ENCODE measurements around the gene SP2. TPM values are rescaled to one million over a fixed set of nuclear protein-coding genes. Genes with fewer than 3 reads are reported as not detected.
A peak's percentile ranks its signal among the peaks of the same experiment; 100 is the strongest.

The SP2 gene
- total and polyA plus RNA-seq, 2 of the 13 experiments (the other 11 are each of a cell fraction or from before 2014, with no cell fraction given) = 1.4 to 4.8 TPM

GRCh38 chr17:47970725-47971499 lies 74.9 kb downstream of the SP2 start, which contains the start of gene CDK5RAP3 (continued):
- 0 out of 2 replicates have a peak, but pooled peaks have one; percentile 36 for TF ChIP-seq NFE2 (CRISPR knock-in tag; IDR thresholded peaks at IDR 0.05)
- TF ChIP-seq ZNF143 (CRISPR knock-in tag; IDR thresholded peaks at IDR 0.05) = peak; percentile 29; the same call in 1 of the 2 replicates
- TF ChIP-seq ZNF563 (CRISPR knock-in tag; IDR thresholded peaks at IDR 0.05) = peak; percentile 98
- TF ChIP-seq NKX3-1 (CRISPR knock-in tag; IDR thresholded peaks at IDR 0.05) = no peak; the same call in 1 of the 2 replicates
- TF ChIP-seq PPARG (CRISPR knock-in tag; conservative IDR thresholded peaks at IDR 0.05) = 0 out of 2 replicates have a peak, but pooled peaks have one; percentile 31
- TF ChIP-seq IKZF4 (CRISPR knock-in tag; IDR thresholded peaks at IDR 0.05; ENCODE audit: borderline replicate concordance, low read depth, not compliant biosample characterization) = peak; percentile 97
- no peak for TF ChIP-seq MED8 (CRISPR knock-in tag; IDR thresholded peaks at IDR 0.05; ENCODE audit: insufficient replicate concordance)
- TF ChIP-seq ETV5 (CRISPR knock-in tag; IDR thresholded peaks at IDR 0.05; ENCODE audit: borderline replicate concordance) = peak; percentile 47
- TF ChIP-seq, protein P1, sequence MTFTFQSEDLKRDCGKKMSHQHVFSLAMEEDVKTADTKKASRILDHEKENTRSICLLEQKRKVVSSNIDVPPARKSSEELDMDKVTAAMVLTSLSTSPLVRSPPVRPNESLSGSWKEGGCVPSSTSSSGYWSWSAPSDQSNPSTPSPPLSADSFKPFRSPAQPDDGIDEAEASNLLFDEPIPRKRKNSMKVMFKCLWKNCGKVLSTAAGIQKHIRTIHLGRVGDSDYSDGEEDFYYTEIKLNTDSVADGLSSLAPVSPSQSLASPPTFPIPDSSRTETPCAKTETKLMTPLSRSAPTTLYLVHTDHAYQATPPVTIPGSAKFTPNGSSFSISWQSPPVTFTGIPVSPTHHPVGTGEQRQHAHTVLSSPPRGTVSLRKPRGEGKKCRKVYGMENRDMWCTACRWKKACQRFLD (CRISPR knock-in tag; IDR thresholded peaks at IDR 0.05; ENCODE audit: borderline replicate concordance) = peak; percentile 95; the same call in 1 of the 2 replicates
- TF ChIP-seq ZNF616 (CRISPR knock-in tag; IDR thresholded peaks at IDR 0.05; ENCODE audit: low read depth) = peak; percentile 92
- peak; percentile 29; the same call in 1 of the 2 replicates for TF ChIP-seq TFAP4 (IDR thresholded peaks at IDR 0.05; ENCODE audit: borderline replicate concordance, low read depth)
- TF ChIP-seq ZNF644 (CRISPR knock-in tag; IDR thresholded peaks at IDR 0.05; ENCODE audit: low read depth) = peak; percentile 48; the same call in 1 of the 2 replicates
- peak; percentile 92 to 95 for TF ChIP-seq POLR2A (IDR thresholded peaks at IDR 0.05; ENCODE audit: insufficient read depth in 1 of 2, low read depth in 2 of 2, low read length in 2 of 2)
- TF ChIP-seq, protein P2, sequence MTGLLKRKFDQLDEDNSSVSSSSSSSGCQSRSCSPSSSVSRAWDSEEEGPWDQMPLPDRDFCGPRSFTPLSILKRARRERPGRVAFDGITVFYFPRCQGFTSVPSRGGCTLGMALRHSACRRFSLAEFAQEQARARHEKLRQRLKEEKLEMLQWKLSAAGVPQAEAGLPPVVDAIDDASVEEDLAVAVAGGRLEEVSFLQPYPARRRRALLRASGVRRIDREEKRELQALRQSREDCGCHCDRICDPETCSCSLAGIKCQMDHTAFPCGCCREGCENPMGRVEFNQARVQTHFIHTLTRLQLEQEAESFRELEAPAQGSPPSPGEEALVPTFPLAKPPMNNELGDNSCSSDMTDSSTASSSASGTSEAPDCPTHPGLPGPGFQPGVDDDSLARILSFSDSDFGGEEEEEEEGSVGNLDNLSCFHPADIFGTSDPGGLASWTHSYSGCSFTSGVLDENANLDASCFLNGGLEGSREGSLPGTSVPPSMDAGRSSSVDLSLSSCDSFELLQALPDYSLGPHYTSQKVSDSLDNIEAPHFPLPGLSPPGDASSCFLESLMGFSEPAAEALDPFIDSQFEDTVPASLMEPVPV (CRISPR knock-in tag; IDR thresholded peaks at IDR 0.05) = peak; percentile 98
- peak; percentile 66; the same call in 1 of the 2 replicates for TF ChIP-seq NR2C2 (CRISPR knock-in tag; IDR thresholded peaks at IDR 0.05; ENCODE audit: borderline replicate concordance)
- peak; percentile 92 for TF ChIP-seq ZNF333 (CRISPR knock-in tag; IDR thresholded peaks at IDR 0.05; ENCODE audit: borderline replicate concordance)
- TF ChIP-seq SETDB1 (CRISPR knock-in tag; IDR thresholded peaks at IDR 0.05; ENCODE audit: borderline replicate concordance) = no peak
- 0 out of 2 replicates have a peak, but pooled peaks have one; percentile 83 for TF ChIP-seq ZNF317 (CRISPR knock-in tag; IDR thresholded peaks at IDR 0.05)
- peak; percentile 92 for TF ChIP-seq DMAP1 (CRISPR knock-in tag; IDR thresholded peaks at IDR 0.05)
- TF ChIP-seq ZNF33B (CRISPR knock-in tag; IDR thresholded peaks at IDR 0.05) = peak; percentile 95; the same call in 1 of the 2 replicates
- peak; percentile 100 for TF ChIP-seq RNF2 (conservative IDR thresholded peaks at IDR 0.05; ENCODE audit: low read depth)
- 0 out of 2 replicates have a peak, but pooled peaks have one; percentile 39 for TF ChIP-seq ZNF256 (CRISPR knock-in tag; conservative IDR thresholded peaks at IDR 0.05)
- 0 out of 2 replicates have a peak, but pooled peaks have one; percentile 73 for TF ChIP-seq ZNF737 (CRISPR knock-in tag; IDR thresholded peaks at IDR 0.05; ENCODE audit: borderline replicate concordance)
- peak; percentile 98 for TF ChIP-seq SMAD1 (CRISPR knock-in tag; IDR thresholded peaks at IDR 0.05; ENCODE audit: borderline replicate concordance, low read depth)
- TF ChIP-seq TSC22D2 (CRISPR knock-in tag; IDR thresholded peaks at IDR 0.05; ENCODE audit: borderline replicate concordance) = peak; percentile 97
- peak; percentile 75; the same call in 1 of the 2 replicates for TF ChIP-seq JUND (CRISPR knock-in tag; IDR thresholded peaks at IDR 0.05)
- TF ChIP-seq REXO4 (CRISPR knock-in tag; IDR thresholded peaks at IDR 0.05; ENCODE audit: borderline replicate concordance) = peak; percentile 98

Data from HepG2 (cell line).